Spleen (tissue), 7 donors: ENCODE measurements around the gene TMTC2.

Experiments
- POLR2A ChIP-seq, 3 donors: fragments of 450-650 bp; IDR thresholded peaks; one replicate each; pipeline ENCODE4 v1.5.1; 2017; ENCODE audit warnings: antibody characterized with exemption in 3 of 3, mild to moderate bottlenecking in 1 of 3
- POLR2AphosphoS5 ChIP-seq, 3 donors: sonication (generic); formaldehyde crosslinking; IDR thresholded peaks; one replicate each; pipeline ENCODE4 v1.5.1; 2017; ENCODE audit warnings: antibody characterized with exemption in 3 of 3
- TF ChIP-seq, protein P1 (sequence below), 11 experiments: fragments of 200-600 bp in 7 of 11; fragments of 450-650 bp in 4 of 11; sonication (generic) in 4 of 11; IDR thresholded peaks in 8 of 11; conservative IDR thresholded peaks in 3 of 11; 1 replicate in 7 of 11; 2 replicates in 4 of 11; pipeline versions ENCODE4 v1.4.0 to v1.8.0; 2016 to 2021; ENCODE audit warnings: antibody characterized with exemption in 11 of 11, inconsistent platforms in 4 of 11, mild to moderate bottlenecking in 1 of 11
- donor health status: DM: no; HTN: no; CAD: no; lungs with moderate emphysema.
- donor health status: DM: no; HTN: no; CAD: no.
- donor health status: DM: no; HTN: no; CAD: no.

DNA sequence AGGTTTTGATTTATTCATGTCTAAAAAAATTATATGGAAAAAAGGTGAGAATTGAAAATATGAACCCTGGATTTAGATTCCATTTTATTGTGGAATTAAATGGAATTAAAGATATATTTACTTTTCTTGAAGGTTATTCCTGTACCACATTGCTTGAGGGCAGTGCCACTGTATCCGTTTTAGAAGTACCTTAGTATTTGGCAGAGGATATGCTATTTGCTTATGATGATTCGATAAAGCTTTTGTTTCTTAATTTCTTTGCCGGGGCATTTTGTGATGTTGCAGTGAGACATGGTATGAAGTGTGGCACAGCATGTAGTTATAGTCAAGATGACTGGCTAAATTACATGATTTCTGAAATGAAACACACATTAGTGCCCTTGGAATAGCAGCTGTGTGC is 7.6 kb downstream of the TMTC2 start:
- TF ChIP-seq, protein P1, sequence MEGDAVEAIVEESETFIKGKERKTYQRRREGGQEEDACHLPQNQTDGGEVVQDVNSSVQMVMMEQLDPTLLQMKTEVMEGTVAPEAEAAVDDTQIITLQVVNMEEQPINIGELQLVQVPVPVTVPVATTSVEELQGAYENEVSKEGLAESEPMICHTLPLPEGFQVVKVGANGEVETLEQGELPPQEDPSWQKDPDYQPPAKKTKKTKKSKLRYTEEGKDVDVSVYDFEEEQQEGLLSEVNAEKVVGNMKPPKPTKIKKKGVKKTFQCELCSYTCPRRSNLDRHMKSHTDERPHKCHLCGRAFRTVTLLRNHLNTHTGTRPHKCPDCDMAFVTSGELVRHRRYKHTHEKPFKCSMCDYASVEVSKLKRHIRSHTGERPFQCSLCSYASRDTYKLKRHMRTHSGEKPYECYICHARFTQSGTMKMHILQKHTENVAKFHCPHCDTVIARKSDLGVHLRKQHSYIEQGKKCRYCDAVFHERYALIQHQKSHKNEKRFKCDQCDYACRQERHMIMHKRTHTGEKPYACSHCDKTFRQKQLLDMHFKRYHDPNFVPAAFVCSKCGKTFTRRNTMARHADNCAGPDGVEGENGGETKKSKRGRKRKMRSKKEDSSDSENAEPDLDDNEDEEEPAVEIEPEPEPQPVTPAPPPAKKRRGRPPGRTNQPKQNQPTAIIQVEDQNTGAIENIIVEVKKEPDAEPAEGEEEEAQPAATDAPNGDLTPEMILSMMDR (IDR thresholded peaks at IDR 0.05 in 8 of 11, conservative IDR thresholded peaks at IDR 0.05 in 3 of 11), result no peak
- TF ChIP-seq POLR2A (IDR thresholded peaks at IDR 0.05) (no peak), POLR2AphosphoS5 (IDR thresholded peaks at IDR 0.05) (no peak)
